IMR-90 (cell line): Measurements from ENCODE around the gene CTBP2. TPM values are rescaled to one million over a fixed set of nuclear protein-coding genes. Genes with fewer than 3 reads are reported as not detected.

Experiments used
- ATAC-seq: fragments of 200-7000 bp; cut with Tn5 transposase; 2 replicates; pipeline ENCODE4 v1.9.1; 2020; ENCODE audit warnings: low read depth, mild to moderate bottlenecking, moderate library complexity
- BruUV-seq: library from RNA; stranded (reverse); fragments of 400-500 nt; replicated peaks from 2 replicates; lab custom pipeline; 2021; lab: Mats Ljungman, UMichigan
- CTCF ChIA-PET: fragments of 300-600 bp; formaldehyde crosslinking; extraction: SDS; loops from one replicate; lab custom pipeline; 2021; ENCODE audit warnings: antibody characterized with exemption; lab: Yijun Ruan, JAX
- POLR2A ChIA-PET: fragments of 300-600 bp; sonication (Branson Sonifier 250); formaldehyde crosslinking; loops from one replicate; lab custom pipeline; 2022; ENCODE audit warnings: antibody characterized with exemption; ENCODE audit not compliant: unreplicated experiment; lab: Charles Lee
- DNase-seq: peaks from one replicate; pipeline ENCODE4 v3.0.0; 2013
- H2AFZ ChIP-seq: replicated peaks from 2 replicates; pipeline ENCODE3; 2013; ENCODE audit warnings: low read length, mild to moderate bottlenecking; ENCODE audit not compliant: poor library complexity
- H2AK5ac ChIP-seq: 2 replicates; pipeline ENCODE4 v1.6.1; 2013; ENCODE audit warnings: low read depth, low read length, inconsistent platforms
- H2AK9ac ChIP-seq: replicated peaks from 2 replicates; pipeline ENCODE3; 2013; ENCODE audit warnings: mild to moderate bottlenecking, low read depth, low read length, moderate library complexity; ENCODE audit not compliant: poor library complexity
- H2BK120ac ChIP-seq: 2 replicates; pipeline ENCODE4 v1.6.1; 2013; ENCODE audit warnings: low read depth, low read length, inconsistent platforms
- H2BK15ac ChIP-seq: 3 replicates; pipeline ENCODE4 v1.6.1; 2013; ENCODE audit warnings: low read depth, low read length, inconsistent platforms
- H2BK20ac ChIP-seq: 2 replicates; pipeline ENCODE4 v1.6.1; 2013; ENCODE audit warnings: low read depth, mild to moderate bottlenecking, inconsistent platforms, low read length, moderate library complexity
- H2BK5ac ChIP-seq: 2 replicates; pipeline ENCODE4 v1.6.1; 2013; ENCODE audit warnings: mild to moderate bottlenecking, low read depth, low read length, inconsistent platforms; ENCODE audit not compliant: poor library complexity, severe bottlenecking
- H3K14ac ChIP-seq: replicated peaks from 2 replicates; pipeline ENCODE4 v1.6.1; 2013; ENCODE audit warnings: low read depth, low read length, inconsistent platforms
- H3K18ac ChIP-seq: 2 replicates; pipeline ENCODE4 v1.6.1; 2013; ENCODE audit warnings: low read depth, low read length, control low read depth
- H3K23ac ChIP-seq: 2 replicates; pipeline ENCODE4 v1.6.1; 2013; ENCODE audit warnings: low read depth, low read length, inconsistent platforms
- H3K27ac ChIP-seq: 2 replicates; pipeline ENCODE4 v1.5.1; 2013; ENCODE audit warnings: mild to moderate bottlenecking, control low read depth, low read length; ENCODE audit not compliant: insufficient read depth
- H3K27me3 ChIP-seq: 2 replicates; pipeline ENCODE4 v1.6.1; 2013; ENCODE audit warnings: low read length; ENCODE audit not compliant: control insufficient read depth, insufficient read depth
- H3K36me3 ChIP-seq: 2 replicates; pipeline ENCODE4 v1.6.1; 2013; ENCODE audit warnings: low read length, mixed read lengths; ENCODE audit not compliant: control insufficient read depth, insufficient read depth
- H3K4ac ChIP-seq: 2 replicates; pipeline ENCODE4 v1.6.1; 2013; ENCODE audit warnings: low read depth, low read length, inconsistent platforms
- H3K4me1 ChIP-seq: 2 replicates; pipeline ENCODE4 v1.6.1; 2013; ENCODE audit warnings: low read length, mixed read lengths; ENCODE audit not compliant: control insufficient read depth, insufficient read depth
- H3K4me2 ChIP-seq: 2 replicates; pipeline ENCODE4 v1.6.1; 2013; ENCODE audit warnings: low read depth, mild to moderate bottlenecking, control low read depth, low read length, moderate library complexity
- H3K4me3 ChIP-seq: 2 replicates; pipeline ENCODE4 v1.5.1; 2013; ENCODE audit warnings: low read depth, mild to moderate bottlenecking, control low read depth, low read length, moderate library complexity; ENCODE audit not compliant: insufficient read depth
- H3K56ac ChIP-seq: 2 replicates; pipeline ENCODE4 v1.6.1; 2013; ENCODE audit warnings: low read length, inconsistent platforms; ENCODE audit not compliant: insufficient read depth; ENCODE audit errors: extremely low read depth
- H3K79me1 ChIP-seq, 2 experiments: 2 replicates each; pipeline ENCODE4 v1.6.1; 2013; ENCODE audit warnings: low read length in 2 of 2, inconsistent platforms in 1 of 2, low read depth in 1 of 2
- H3K9ac ChIP-seq: 2 replicates; pipeline ENCODE4 v1.6.1; 2013; ENCODE audit warnings: low read depth, low read length, control low read depth
- H3K9me1 ChIP-seq: 2 replicates; pipeline ENCODE4 v1.6.1; 2013; ENCODE audit warnings: low read length, inconsistent platforms; ENCODE audit not compliant: insufficient read depth
- H3K9me3 ChIP-seq: 2 replicates; pipeline ENCODE4 v1.6.1; 2013; ENCODE audit warnings: low read length; ENCODE audit not compliant: control insufficient read depth, insufficient read depth
- H4K20me1 ChIP-seq: 2 replicates; pipeline ENCODE4 v1.6.1; 2013; ENCODE audit warnings: low read length, inconsistent platforms; ENCODE audit not compliant: insufficient read depth
- H4K5ac ChIP-seq: 2 replicates; pipeline ENCODE4 v1.6.1; 2013; ENCODE audit warnings: mild to moderate bottlenecking, low read depth, low read length, control low read depth
- H4K8ac ChIP-seq, 2 experiments: 2 replicates each; pipeline ENCODE4 v1.6.1; 2013; ENCODE audit warnings: low read depth in 2 of 2, low read length in 2 of 2, control low read depth in 1 of 2, inconsistent platforms in 1 of 2
- H4K91ac ChIP-seq: 2 replicates; pipeline ENCODE4 v1.6.1; 2013; ENCODE audit warnings: low read depth, low read length, inconsistent platforms; ENCODE audit not compliant: insufficient read depth
- NFE2L2 ChIP-seq: fragments of 150-350 bp; IDR thresholded peaks from 2 replicates; pipeline ENCODE4 v1.6.1; 2016; ENCODE audit warnings: low read depth, mild to moderate bottlenecking, low read length
- WGBS, 2 experiments: methylation state at CpG; one replicate each; pipeline versions ENCODE4 v1.1.5 to v1.1.7; 2013; ENCODE audit warnings: missing lambda C conversion rate in 2 of 2; ENCODE audit not compliant: insufficient read length in 1 of 2; ENCODE audit errors: extremely low coverage in 2 of 2; 5-methylcytosine and 5-hydroxymethylcytosine counted together
- dilution Hi-C: fragments of 300-500 bp; cut with HindIII; formaldehyde crosslinking; loops from one replicate; pipeline ENCODE4 v1.14.3; 2018; ENCODE audit warnings: low sequenced_read_pairs; ENCODE audit not compliant: unreplicated experiment
- in situ Hi-C: fragments of 300-500 bp; cut with MboI; formaldehyde crosslinking; loops from 3 replicates; pipeline ENCODE4 v1.14.3; 2019; ENCODE audit warnings: low sequenced_read_pairs, inconsistent platforms, mixed read lengths
- intact Hi-C: fragments of 100-400 bp; cut with micrococcal nuclease; formaldehyde crosslinking; loops from 2 replicates; pipeline ENCODE4 v1.10.0; 2022
- polyA plus RNA-seq, 3 experiments: library from polyadenylated mRNA; depleted of rRNA; stranded (reverse); fragments of >200 nt; gene quantifications; 2 replicates each; pipeline ENCODE4 v1.2.3, GENCODE V29; 2012; ENCODE audit warnings: low replicate concordance in 1 of 3
- total RNA-seq: library from RNA; depleted of rRNA; stranded (reverse); fragments of >200 nt; gene quantifications from 2 replicates; pipeline ENCODE4 v1.2.3, GENCODE V29; 2012
- TF ChIP-seq, protein P1 (sequence below): fragments of 150-350 bp; IDR thresholded peaks from 2 replicates; pipeline ENCODE4 v1.6.1; 2017; ENCODE audit warnings: mild to moderate bottlenecking, antibody characterized with exemption, low read length, low read depth

Gene CTBP2
- total and polyA plus RNA-seq, 2 of the 4 experiments (the other 2 are of a cell fraction) = 81.0 to 86.6 TPM

DNA sequence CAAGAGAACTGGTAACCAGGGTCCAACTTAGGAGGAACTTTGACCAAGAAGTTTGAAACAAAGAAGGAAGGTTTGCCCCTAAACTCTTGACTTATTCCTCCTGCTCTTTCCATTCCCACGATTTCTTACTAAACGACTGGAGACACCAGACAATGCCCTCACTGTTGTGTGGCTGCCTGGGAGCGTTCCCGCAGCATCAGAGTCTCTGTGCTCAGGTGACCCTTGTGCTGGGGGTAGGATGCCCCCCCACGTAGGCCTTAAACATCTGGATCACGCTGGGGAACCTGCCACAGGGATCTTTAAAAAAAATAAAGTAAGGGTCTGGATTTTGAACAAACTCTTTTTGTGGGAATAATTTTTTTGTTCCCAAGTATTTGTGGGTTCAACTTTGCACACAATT, 30.1 kb upstream of the CTBP2 start:
- Histone ChIP-seq H3K23ac (no peak overlapping the region; the same call in 1 of the 2 replicates), H2BK20ac (no peak overlapping the region), H4K5ac (no peak overlapping the region), H3K4me1 (no peaks in the 10 kb centered on the region), H3K9ac (no peak overlapping the region), H2BK120ac (no peak overlapping the region), H4K91ac (no peak overlapping the region), H3K79me1 (no peaks in the 10 kb centered on the region), H3K14ac (no peak overlapping the region), H3K9me3 (no peaks in the 10 kb centered on the region), H3K4me2 (no peak overlapping the region), H3K36me3 (no peaks in the 10 kb centered on the region), H3K4me3 (no peak overlapping the region), H2AK5ac (no peak overlapping the region), H2BK5ac (no peak overlapping the region), H3K9me1 (no peaks in the 10 kb centered on the region; the same call in 1 of the 2 replicates), H3K56ac (no peak overlapping the region), H2AK9ac (no peak overlapping the region), H3K18ac (no peak overlapping the region), H2AFZ (no peak overlapping the region), H3K27ac (no peak overlapping the region), H3K4ac (no peak overlapping the region), H4K8ac (no peak overlapping the region), H3K27me3 (peaks cover 27% of the 10 kb centered on the region), H2BK15ac (no peak overlapping the region), H4K20me1 (no peaks in the 10 kb centered on the region)
- TF ChIP-seq, protein P1, sequence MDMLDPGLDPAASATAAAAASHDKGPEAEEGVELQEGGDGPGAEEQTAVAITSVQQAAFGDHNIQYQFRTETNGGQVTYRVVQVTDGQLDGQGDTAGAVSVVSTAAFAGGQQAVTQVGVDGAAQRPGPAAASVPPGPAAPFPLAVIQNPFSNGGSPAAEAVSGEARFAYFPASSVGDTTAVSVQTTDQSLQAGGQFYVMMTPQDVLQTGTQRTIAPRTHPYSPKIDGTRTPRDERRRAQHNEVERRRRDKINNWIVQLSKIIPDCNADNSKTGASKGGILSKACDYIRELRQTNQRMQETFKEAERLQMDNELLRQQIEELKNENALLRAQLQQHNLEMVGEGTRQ = no peak
- TF ChIP-seq NFE2L2 = no peak
- BruUV-seq = no TSS peak
- ATAC-seq (no peak), DNase-seq (no peak)
- dilution Hi-C loops = no loop called here
- in situ Hi-C loops = no loop called here
- 20% methylated on average over 1 of the region's 6 CpGs; no CpG with 5 or more reads in 1 of the 2 experiments for WGBS, 2 experiments
- ChIA-PET POLR2A (no interaction called here), CTCF (no interaction called here)
- intact Hi-C loops = no loop called here
